Measurements from ENCODE around the gene ASTN2.

- TF ChIP-seq, protein P1, sequence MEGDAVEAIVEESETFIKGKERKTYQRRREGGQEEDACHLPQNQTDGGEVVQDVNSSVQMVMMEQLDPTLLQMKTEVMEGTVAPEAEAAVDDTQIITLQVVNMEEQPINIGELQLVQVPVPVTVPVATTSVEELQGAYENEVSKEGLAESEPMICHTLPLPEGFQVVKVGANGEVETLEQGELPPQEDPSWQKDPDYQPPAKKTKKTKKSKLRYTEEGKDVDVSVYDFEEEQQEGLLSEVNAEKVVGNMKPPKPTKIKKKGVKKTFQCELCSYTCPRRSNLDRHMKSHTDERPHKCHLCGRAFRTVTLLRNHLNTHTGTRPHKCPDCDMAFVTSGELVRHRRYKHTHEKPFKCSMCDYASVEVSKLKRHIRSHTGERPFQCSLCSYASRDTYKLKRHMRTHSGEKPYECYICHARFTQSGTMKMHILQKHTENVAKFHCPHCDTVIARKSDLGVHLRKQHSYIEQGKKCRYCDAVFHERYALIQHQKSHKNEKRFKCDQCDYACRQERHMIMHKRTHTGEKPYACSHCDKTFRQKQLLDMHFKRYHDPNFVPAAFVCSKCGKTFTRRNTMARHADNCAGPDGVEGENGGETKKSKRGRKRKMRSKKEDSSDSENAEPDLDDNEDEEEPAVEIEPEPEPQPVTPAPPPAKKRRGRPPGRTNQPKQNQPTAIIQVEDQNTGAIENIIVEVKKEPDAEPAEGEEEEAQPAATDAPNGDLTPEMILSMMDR (IDR thresholded peaks at IDR 0.05): no peak
- TF ChIP-seq POLR2A (IDR thresholded peaks at IDR 0.05): no peak
Measured at GRCh38 chr9:116757030-116757429, 657.8 kb downstream of the ASTN2 start.

Measured in thyroid gland (tissue), 4 donors.